Measurements from ENCODE around the gene KANSL2. TPM values are rescaled to one million over a fixed set of nuclear protein-coding genes. Genes with fewer than 3 reads are reported as not detected.

The KANSL2 gene
- total RNA-seq, 1 experiment from 2014 or later = 48.1 TPM

- TF ChIP-seq FOXK1 (CRISPR knock-in tag; IDR thresholded peaks at IDR 0.05) = no peak
- TF ChIP-seq HMGXB4 (CRISPR knock-in tag; IDR thresholded peaks at IDR 0.05) = no peak
- TF ChIP-seq E2F4 (CRISPR knock-in tag; IDR thresholded peaks at IDR 0.05; ENCODE audit: borderline replicate concordance, low read depth) = no peak
- no peak for TF ChIP-seq KAT7 (CRISPR knock-in tag; IDR thresholded peaks at IDR 0.05; ENCODE audit: borderline replicate concordance)
- TF ChIP-seq STAT6 (CRISPR knock-in tag; conservative IDR thresholded peaks at IDR 0.05; ENCODE audit: low read depth) = no peak
- no peak for TF ChIP-seq NR3C1 (CRISPR knock-in tag; conservative IDR thresholded peaks at IDR 0.05; ENCODE audit: low read depth)
- TF ChIP-seq ZNF416 (CRISPR knock-in tag; IDR thresholded peaks at IDR 0.05) = no peak
- no peak for TF ChIP-seq ZNF512 (CRISPR knock-in tag; IDR thresholded peaks at IDR 0.05; ENCODE audit: borderline replicate concordance)
- no peak for TF ChIP-seq ZNF671 (CRISPR knock-in tag; IDR thresholded peaks at IDR 0.05)
- ATAC-seq (no peak), DNase-seq (ENCODE audit: low spot score) (no peak)
- Mint-ChIP-seq H3K27ac (no peak overlapping the region; the same call in 1 of the 2 replicates), H3K9me3 (no peaks in the 10 kb centered on the region), H3K36me3 (peaks cover 65% of the 10 kb centered on the region), H3K4me1 (no peaks in the 10 kb centered on the region), H3K4me3 (no peak overlapping the region), H3K27me3 (ENCODE audit: low read depth) (no peaks in the 10 kb centered on the region)
- ChIA-PET POLR2A (no interaction called here), CTCF (no interaction called here)
Measured at GRCh38 chr12:48696626-48697025, 14.6 kb upstream of the KANSL2 start.

- H3K4me3 Mint-ChIP-seq = no peak overlapping the region
- no peak for ATAC-seq
- H3K9me3 Mint-ChIP-seq = no peaks in the 10 kb centered on the region
- H3K4me1 Mint-ChIP-seq = no peaks in the 10 kb centered on the region
- no peak for DNase-seq (ENCODE audit: low spot score)
- H3K36me3 Mint-ChIP-seq = peaks cover 69% of the 10 kb centered on the region
- H3K27ac Mint-ChIP-seq = no peak overlapping the region
- no peaks in the 10 kb centered on the region for H3K27me3 Mint-ChIP-seq (ENCODE audit: low read depth)
- POLR2A ChIA-PET = no interaction called here
- CTCF ChIA-PET = interaction anchor here (0.6 kb wide), 1 partner anchor 169 kb away, joined by 3 read pairs; no protein-coding TSS in a partner anchor
- TF ChIP-seq FOXK1 (CRISPR knock-in tag; IDR thresholded peaks at IDR 0.05) (no peak), ERG (CRISPR knock-in tag; IDR thresholded peaks at IDR 0.05) (no peak), ARID4B (CRISPR knock-in tag; IDR thresholded peaks at IDR 0.05; ENCODE audit: borderline replicate concordance) (no peak), IRF2 (CRISPR knock-in tag; IDR thresholded peaks at IDR 0.05; ENCODE audit: borderline replicate concordance, low read depth) (no peak), ZNF232 (CRISPR knock-in tag; IDR thresholded peaks at IDR 0.05) (no peak), NFYB (CRISPR knock-in tag; conservative IDR thresholded peaks at IDR 0.05; ENCODE audit: low read depth) (no peak), ZNF532 (CRISPR knock-in tag; IDR thresholded peaks at IDR 0.05; ENCODE audit: borderline replicate concordance) (no peak)
Measured at GRCh38 chr12:48695859-48696258, 13.8 kb upstream of the KANSL2 start.

Measured in WTC11 (cell line).